ENCODE measurements around the gene TTC39B.

GRCh38 chr9:15344191-15344590 is 37.2 kb upstream of the TTC39B start:
- TF ChIP-seq CTCF (conservative IDR thresholded peaks at IDR 0.05; ENCODE audit: low read length) = no peak
- TF ChIP-seq EZH2phosphoT487 (IDR thresholded peaks at IDR 0.05; ENCODE audit: borderline replicate concordance, low read depth, low read length) = no peak

Data from OCI-LY7 (cell line).